Large intestine (tissue), 3 donors: Measurements from ENCODE around the gene PHF21A. TPM values are rescaled to one million over a fixed set of nuclear protein-coding genes. Genes with fewer than 3 reads are reported as not detected.

ENCODE experiments used
- DNase-seq, 2 donors: peaks; one replicate each; pipeline versions ENCODE4 v3.0.0 to v3.0.0-alpha.2; 2013
- H3K27ac ChIP-seq: one replicate; pipeline ENCODE4 v1.5.1; 2013; ENCODE audit warnings: low read length
- H3K27me3 ChIP-seq: 2 replicates; pipeline ENCODE4 v1.6.1; 2013; ENCODE audit warnings: low read length; ENCODE audit not compliant: control insufficient read depth, insufficient read depth
- H3K36me3 ChIP-seq: 2 replicates; pipeline ENCODE4 v1.6.1; 2013; ENCODE audit warnings: low read length; ENCODE audit not compliant: control insufficient read depth, insufficient read depth
- H3K4me1 ChIP-seq: one replicate; pipeline ENCODE4 v1.6.1; 2013; ENCODE audit warnings: low read length; ENCODE audit not compliant: control insufficient read depth, insufficient read depth
- H3K4me3 ChIP-seq: one replicate; pipeline ENCODE4 v1.5.1; 2013; ENCODE audit warnings: low read length
- H3K9me3 ChIP-seq: one replicate; pipeline ENCODE4 v1.6.1; 2013; ENCODE audit warnings: mild to moderate bottlenecking, low read depth, low read length, moderate library complexity; ENCODE audit not compliant: control insufficient read depth
- WGBS: methylation state at CpG from one replicate; pipeline ENCODE4 v1.1.5; 2013; ENCODE audit warnings: low lambda C conversion rate; ENCODE audit not compliant: insufficient coverage; 5-methylcytosine and 5-hydroxymethylcytosine counted together
- polyA plus RNA-seq: library from polyadenylated mRNA; unstranded; fragments of 120-200 nt; gene quantifications from one replicate; pipeline ENCODE4 v1.2.1, GENCODE V29; 2013

The PHF21A gene
- polyA plus RNA-seq, 1 donor = 25.6 TPM

DNA sequence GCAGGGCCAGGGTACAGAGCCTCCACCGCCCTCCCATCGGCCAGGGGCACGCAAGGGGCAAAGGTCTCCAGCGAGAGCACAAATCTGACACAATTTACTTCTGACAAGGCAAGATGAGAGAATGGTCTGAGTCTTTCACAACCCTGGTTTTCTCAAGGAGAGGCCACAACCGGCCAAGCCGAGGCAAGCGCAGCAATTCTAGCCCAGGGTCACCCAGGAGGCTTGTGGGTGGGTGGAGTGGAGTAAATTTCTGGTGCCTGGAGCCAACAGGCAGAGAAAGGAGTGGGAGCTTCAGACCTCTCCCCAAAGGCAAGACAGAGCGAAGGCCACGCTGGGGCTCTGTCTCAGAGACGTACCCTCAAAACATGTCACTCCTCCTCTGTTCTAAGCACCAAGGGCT, 189.5 kb downstream of the PHF21A start:
- H3K27ac ChIP-seq = no peak overlapping the region
- no peaks in the 10 kb centered on the region for H3K27me3 ChIP-seq
- H3K36me3 ChIP-seq = peaks cover 43% of the 10 kb centered on the region
- peaks cover 5% of the 10 kb centered on the region for H3K4me1 ChIP-seq
- no peak for DNase-seq
- no CpG with 5 or more reads among the region's 10 CpGs for WGBS
- H3K4me3 ChIP-seq = no peak overlapping the region
- H3K9me3 ChIP-seq = no peaks in the 10 kb centered on the region

DNA sequence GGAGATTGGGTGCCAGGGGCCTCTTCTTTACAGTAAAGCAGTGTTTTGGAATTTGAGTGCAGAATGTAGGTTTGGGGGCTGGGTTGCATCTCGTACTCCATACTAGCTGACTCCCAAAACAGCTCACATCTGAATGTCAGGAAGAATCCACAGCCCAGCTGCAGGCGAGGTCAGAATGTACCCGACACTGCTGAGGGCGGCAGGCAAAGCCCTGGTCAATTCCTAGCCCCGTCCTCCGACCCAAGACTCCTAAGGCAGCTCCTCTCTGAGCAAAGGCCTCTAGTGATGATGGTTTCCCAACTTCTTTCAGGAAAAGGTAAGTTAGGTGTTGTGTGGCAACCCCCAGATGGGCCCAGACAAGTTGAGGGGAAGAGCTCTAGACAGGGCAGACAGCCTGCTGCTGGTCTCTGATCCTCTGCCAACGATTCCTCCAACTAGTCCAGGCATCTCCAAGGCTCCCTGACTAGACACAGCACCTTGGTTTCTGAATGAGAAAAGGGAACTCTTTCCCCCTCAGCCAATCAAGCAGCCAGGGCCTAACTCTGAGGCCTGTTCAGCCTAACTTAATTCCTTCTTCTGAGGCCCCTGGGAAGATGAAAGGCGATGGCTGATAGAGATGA, 190.2 kb downstream of the PHF21A start:
- no peak for DNase-seq
- Histone ChIP-seq H3K9me3 (no peaks in the 10 kb centered on the region), H3K27me3 (no peaks in the 10 kb centered on the region), H3K27ac (no peak overlapping the region), H3K36me3 (peaks cover 38% of the 10 kb centered on the region), H3K4me1 (peaks cover 5% of the 10 kb centered on the region), H3K4me3 (no peak overlapping the region)
- 100% methylated on average over 1 of the region's 8 CpGs for WGBS

DNA sequence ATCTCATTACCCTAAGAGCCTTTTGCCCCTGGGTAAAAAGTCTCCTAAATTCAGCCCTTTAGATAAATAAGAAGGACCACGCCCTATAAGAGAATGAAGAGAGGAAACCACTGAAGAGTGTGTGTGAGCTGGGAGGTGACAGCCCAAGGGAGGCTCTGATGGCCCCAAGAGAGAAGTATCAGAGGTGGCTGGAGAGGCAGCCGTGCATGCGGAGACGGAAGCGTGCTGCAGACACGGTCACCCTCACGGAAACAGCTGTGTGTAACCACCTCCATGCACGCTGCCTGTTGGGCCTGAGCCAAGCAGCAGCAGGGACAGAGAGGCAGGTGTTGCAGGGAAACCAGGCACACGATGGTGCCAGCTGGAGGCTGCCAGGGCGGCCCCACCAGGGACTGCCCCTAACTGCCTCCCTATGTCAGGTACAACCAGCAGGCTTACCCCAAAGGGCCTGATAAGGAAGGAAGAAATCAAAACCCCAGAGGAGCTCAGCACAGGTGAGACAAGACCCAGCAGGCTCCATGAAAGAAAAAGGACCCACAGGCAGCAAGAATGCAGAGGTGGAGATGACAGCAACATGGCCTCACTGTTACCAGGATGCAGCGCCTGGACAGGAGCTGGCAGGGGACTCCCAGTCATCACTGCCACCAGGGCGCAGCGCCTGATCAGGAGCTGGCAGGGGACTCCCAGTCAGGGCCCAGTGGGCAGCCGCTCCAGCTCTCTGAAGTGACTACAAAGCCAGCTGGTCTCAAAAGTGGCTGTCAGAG, 191.0 kb downstream of the PHF21A start:
- peak in 1 of 2 donors; percentile 48 for DNase-seq
- Histone ChIP-seq H3K27ac (no peak overlapping the region), H3K36me3 (peaks cover 30% of the 10 kb centered on the region), H3K27me3 (no peaks in the 10 kb centered on the region), H3K4me3 (no peak overlapping the region), H3K9me3 (no peaks in the 10 kb centered on the region), H3K4me1 (peaks cover 5% of the 10 kb centered on the region)
- no CpG with 5 or more reads among the region's 14 CpGs for WGBS

DNA sequence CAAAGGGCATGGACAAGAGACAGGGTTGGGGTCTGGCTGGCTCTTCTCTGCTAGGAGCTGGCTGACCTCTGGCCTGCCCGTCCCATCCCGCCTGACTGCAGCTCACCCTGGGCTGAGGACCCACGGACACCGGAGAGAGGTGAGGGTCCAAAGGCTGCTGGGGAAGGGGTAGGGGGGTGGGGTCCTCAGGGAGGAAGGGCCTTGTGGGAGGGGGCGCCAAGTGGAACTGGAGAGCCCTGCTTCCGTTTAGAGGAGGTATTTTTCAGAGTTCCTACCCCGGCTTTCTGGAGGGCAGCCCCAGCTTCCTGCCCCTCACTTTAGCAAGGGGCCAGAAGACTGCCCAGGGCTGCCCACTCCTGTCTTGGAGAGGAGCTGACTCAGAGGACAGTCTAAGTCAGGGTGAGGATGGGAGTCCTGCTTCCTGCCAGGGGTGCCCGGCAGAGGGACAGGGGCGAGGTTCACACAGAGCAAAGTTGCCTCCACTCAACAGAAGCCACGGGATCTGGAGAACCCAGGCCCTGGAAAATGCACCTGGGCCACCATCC, 191.7 kb downstream of the PHF21A start:
- Histone ChIP-seq H3K9me3 (no peaks in the 10 kb centered on the region), H3K27ac (no peak overlapping the region), H3K4me1 (peaks cover 5% of the 10 kb centered on the region), H3K27me3 (peaks cover 1% of the 10 kb centered on the region), H3K4me3 (no peak overlapping the region), H3K36me3 (peaks cover 24% of the 10 kb centered on the region)
- WGBS = no CpG with 5 or more reads among the region's 10 CpGs
- DNase-seq = peak in 1 of 2 donors; percentile 42

DNA sequence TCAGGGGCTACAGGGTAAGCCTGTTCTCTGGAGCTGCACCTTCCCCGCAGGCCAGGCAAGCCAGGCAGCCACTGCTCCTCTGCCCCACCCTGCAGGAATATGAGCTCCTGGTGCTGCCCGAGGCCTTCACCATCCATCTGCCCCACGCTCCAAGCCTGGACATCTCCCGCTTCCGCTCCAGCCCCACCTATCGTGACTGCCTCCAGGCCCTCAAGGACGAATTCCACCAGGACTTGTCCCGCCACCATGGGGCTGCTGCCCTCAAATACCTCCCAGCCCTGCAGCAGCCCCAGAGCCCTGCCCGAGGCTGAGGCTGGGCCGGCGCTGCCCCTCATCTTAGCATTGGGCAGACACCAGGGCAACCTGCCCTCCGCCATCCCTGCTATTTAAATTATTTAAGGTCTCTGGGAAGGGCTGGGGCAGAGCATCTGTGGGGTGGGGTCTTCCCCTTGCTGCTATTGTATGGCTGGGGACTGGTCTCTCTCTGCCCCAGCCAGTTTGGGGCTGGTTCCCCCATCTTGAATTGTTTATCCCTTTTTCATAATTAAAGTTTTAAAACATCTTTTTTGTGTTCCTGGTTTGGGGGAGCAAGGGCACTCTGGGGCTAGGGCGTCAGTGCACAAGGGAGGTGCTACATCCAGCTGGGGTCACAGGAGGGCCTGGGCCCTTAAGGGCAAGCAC, 192.6 kb downstream of the PHF21A start:
- H3K27ac ChIP-seq = no peak overlapping the region
- H3K9me3 ChIP-seq = no peaks in the 10 kb centered on the region
- H3K4me1 ChIP-seq = peaks cover 5% of the 10 kb centered on the region
- H3K4me3 ChIP-seq = no peak overlapping the region
- WGBS = no CpG with 5 or more reads among the region's 13 CpGs
- DNase-seq = no peak
- H3K36me3 ChIP-seq = peaks cover 15% of the 10 kb centered on the region
- H3K27me3 ChIP-seq = peaks cover 8% of the 10 kb centered on the region

DNA sequence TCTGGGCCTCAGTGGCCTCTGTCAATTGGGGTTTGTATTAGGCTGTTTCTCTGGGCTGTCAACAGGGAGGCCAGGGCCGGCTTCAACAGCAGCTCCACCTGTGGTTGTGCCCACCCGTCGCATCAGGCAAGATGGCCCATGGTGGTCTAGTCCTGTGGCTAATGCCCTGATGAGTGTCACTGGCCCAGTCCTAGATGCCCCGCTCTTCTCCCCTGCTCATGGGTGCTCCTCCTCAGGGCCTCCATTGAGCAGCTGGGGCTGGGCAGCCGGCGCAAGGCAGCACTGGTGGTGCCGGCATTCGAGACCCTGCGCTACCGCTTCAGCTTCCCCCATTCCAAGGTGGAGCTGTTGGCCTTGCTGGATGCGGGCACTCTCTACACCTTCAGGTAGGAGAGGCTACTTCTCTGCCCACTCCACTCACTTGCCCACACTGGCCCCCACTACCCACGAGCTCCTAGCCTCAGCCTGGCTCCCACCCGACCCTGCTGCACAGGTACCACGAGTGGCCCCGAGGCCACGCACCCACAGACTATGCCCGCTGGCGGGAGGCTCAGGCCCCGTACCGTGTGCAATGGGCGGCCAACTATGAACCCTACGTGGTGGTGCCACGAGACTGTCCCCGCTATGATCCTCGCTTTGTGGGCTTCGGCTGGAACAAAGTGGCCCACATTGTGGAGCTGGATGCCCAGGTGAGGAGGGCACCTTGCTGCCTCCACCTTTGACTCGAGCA, 193.4 kb downstream of the PHF21A start:
- H3K9me3 ChIP-seq = no peaks in the 10 kb centered on the region
- DNase-seq = no peak
- H3K4me1 ChIP-seq = peaks cover 5% of the 10 kb centered on the region
- no CpG with 5 or more reads among the region's 27 CpGs for WGBS
- no peak overlapping the region for H3K4me3 ChIP-seq
- H3K27ac ChIP-seq = no peak overlapping the region
- peaks cover 15% of the 10 kb centered on the region for H3K27me3 ChIP-seq
- H3K36me3 ChIP-seq = peaks cover 7% of the 10 kb centered on the region

DNA sequence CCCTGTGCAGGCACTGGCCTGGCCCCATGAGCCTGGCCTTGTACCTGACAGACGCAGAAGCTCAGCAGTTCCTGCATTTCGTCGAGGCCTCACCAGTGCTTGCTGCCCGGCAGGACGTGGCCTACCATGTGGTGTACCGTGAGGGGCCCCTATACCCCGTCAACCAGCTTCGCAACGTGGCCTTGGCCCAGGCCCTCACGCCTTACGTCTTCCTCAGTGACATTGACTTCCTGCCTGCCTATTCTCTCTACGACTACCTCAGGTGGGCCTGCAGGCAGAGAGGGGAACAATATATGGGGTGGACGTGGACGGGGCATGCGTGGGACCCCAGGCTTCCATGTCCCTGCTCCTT, 193.9 kb downstream of the PHF21A start:
- no CpG with 5 or more reads among the region's 15 CpGs for WGBS
- no peak overlapping the region for H3K4me3 ChIP-seq
- H3K27me3 ChIP-seq = peaks cover 15% of the 10 kb centered on the region
- peaks cover 3% of the 10 kb centered on the region for H3K36me3 ChIP-seq
- peaks cover 5% of the 10 kb centered on the region for H3K4me1 ChIP-seq
- H3K27ac ChIP-seq = no peak overlapping the region
- DNase-seq = no peak
- H3K9me3 ChIP-seq = no peaks in the 10 kb centered on the region

DNA sequence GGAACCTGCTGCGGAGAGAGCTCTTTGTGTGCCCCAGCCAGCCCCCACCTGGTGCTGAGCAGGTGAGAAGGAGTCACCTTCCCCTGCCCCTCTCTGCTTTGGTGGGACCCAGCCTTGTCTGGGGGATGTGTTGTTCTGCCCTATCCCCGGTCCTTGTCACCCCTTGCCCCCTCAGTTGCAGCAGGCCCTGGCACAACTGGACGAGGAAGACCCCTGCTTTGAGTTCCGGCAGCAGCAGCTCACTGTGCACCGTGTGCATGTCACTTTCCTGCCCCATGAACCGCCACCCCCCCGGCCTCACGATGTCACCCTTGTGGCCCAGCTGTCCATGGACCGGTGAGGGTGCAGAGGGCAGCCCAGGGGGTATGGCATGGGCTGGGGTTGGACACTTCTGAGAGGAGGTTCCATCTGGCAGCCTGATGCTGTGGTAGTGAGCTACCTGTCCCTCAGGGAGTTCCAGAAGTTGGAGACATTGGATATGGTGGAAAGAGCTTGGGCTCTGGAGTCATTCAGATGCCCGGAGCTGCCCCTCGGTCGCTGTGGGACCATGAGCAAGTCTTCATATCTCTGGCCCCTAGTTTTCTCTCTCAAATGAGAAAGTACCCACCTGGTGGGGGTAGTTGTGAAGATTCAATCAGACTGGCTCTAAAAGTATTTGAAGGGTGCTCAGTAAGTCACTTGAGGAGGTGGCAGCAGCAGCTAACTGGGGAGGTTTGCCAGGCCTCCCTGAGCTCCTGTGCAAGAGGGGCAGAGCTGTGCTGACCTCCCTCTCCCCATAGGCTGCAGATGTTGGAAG, 194.5 kb downstream of the PHF21A start:
- Histone ChIP-seq H3K9me3 (no peaks in the 10 kb centered on the region), H3K36me3 (no peaks in the 10 kb centered on the region), H3K4me3 (no peak overlapping the region), H3K27ac (no peak overlapping the region), H3K27me3 (peaks cover 20% of the 10 kb centered on the region), H3K4me1 (peaks cover 5% of the 10 kb centered on the region)
- no CpG with 5 or more reads among the region's 12 CpGs for WGBS
- no peak for DNase-seq

DNA sequence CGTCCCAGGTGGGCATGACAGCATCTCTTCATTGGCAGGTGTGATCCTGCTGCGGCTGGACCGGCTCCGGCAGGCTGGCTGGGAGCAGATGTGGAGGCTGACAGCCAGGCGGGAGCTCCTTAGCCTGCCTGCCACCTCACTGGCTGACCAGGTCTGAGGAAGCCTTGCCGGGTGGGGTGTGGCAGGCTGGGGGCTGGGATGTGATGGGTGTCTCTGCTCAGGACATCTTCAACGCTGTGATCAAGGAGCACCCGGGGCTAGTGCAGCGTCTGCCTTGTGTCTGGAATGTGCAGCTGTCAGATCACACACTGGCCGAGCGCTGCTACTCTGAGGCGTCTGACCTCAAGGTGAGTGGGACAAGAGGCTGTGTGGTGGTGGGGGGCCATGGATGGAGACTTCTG, 195.3 kb downstream of the PHF21A start:
- H3K36me3 ChIP-seq = no peaks in the 10 kb centered on the region
- no peaks in the 10 kb centered on the region for H3K9me3 ChIP-seq
- H3K4me3 ChIP-seq = no peak overlapping the region
- WGBS = no CpG with 5 or more reads among the region's 12 CpGs
- H3K27ac ChIP-seq = no peak overlapping the region
- peaks cover 10% of the 10 kb centered on the region for H3K4me1 ChIP-seq
- no peak for DNase-seq
- H3K27me3 ChIP-seq = peaks cover 27% of the 10 kb centered on the region
